GM12875 (cell line): Measurements from ENCODE around the gene ACIN1.
"Not testable (repeated sequence)": the region's sequence is repeated elsewhere in the genome, so short reads cannot be mapped to it uniquely, and the experiment has no call there.

ENCODE experiments used
- H3K4me3 ChIP-seq: one replicate; pipeline ENCODE4 v1.5.1; 2011; ENCODE audit warnings: low read depth, low read length, control low read depth
- CTCF ChIP-seq: IDR thresholded peaks from 2 replicates; pipeline ENCODE4 v1.5.1; 2011; ENCODE audit warnings: low read depth, mild to moderate bottlenecking, control low read depth, inconsistent platforms, low read length, moderate library complexity, borderline replicate concordance; ENCODE audit not compliant: insufficient read depth

ACIN1 gene

GRCh38 chr14:23021434-23021833 lies 73.5 kb downstream of the ACIN1 start:
- H3K4me3 ChIP-seq, result no peak overlapping the region
- no peak for TF ChIP-seq CTCF

- no peak for TF ChIP-seq CTCF
- H3K4me3 ChIP-seq, result no peak overlapping the region
These were observed 74.5 kb downstream of the ACIN1 start for GRCh38 chr14:23020143-23021128.

GRCh38 chr14:23018107-23018506 lies 76.8 kb downstream of the ACIN1 start:
- no peak for TF ChIP-seq CTCF
- no peak overlapping the region for H3K4me3 ChIP-seq

- no peak for TF ChIP-seq CTCF
- H3K4me3 ChIP-seq, result no peak overlapping the region
These were observed 77.8 kb downstream of the ACIN1 start for GRCh38 chr14:23017091-23017490.

- no peak overlapping the region for H3K4me3 ChIP-seq
- TF ChIP-seq CTCF, result no peak
These were observed 79.3 kb downstream of the ACIN1 start for GRCh38 chr14:23015618-23016017.

- H3K4me3 ChIP-seq, result not testable (repeated sequence)
These were observed 81.2 kb downstream of the ACIN1 start for GRCh38 chr14:23013749-23014054.

- TF ChIP-seq CTCF, result no peak
- H3K4me3 ChIP-seq, result no peak overlapping the region
These were observed 81.7 kb downstream of the ACIN1 start for GRCh38 chr14:23013054-23013748.
